SK-N-SH (cell line): ENCODE results near the gene MED12. TPM values are rescaled to one million over a fixed set of nuclear protein-coding genes. Genes with fewer than 3 reads are reported as not detected.

Experiments used
- CTCF ChIA-PET: fragments of 300-600, 350-600 bp; formaldehyde crosslinking; extraction: SDS; loops from one replicate; lab custom pipeline; 2021; lab: Yijun Ruan, JAX
- POLR2A ChIA-PET: fragments of 350-600 bp; sonication (Branson Sonifier 250); formaldehyde crosslinking; extraction: SDS; loops from one replicate; lab custom pipeline; 2020; ENCODE audit warnings: antibody characterized with exemption, inconsistent platforms; lab: Yijun Ruan, JAX
- DNase-seq: peaks from one replicate; pipeline ENCODE4 v3.0.0; 2012
- H2AFZ ChIP-seq: fragments of 200-600 bp; sonication (generic); 2 replicates; pipeline ENCODE4 v1.8.1; 2016; ENCODE audit warnings: antibody characterized with exemption, mild to moderate bottlenecking, low read depth
- H3F3A ChIP-seq: fragments of 200-600 bp; sonication (generic); replicated peaks from 2 replicates; pipeline ENCODE3; 2016; ENCODE audit warnings: antibody characterized with exemption, mild to moderate bottlenecking; ENCODE audit not compliant: insufficient read depth
- H3K27ac ChIP-seq, 2 experiments: fragments of 200-500 bp in 1 of 2; fragments of 200-600 bp in 1 of 2; sonication (Bioruptor generic) in 1 of 2; sonication (generic), shearing (Covaris generic) in 1 of 2; 2 replicates each; pipeline versions ENCODE4 v1.5.1 to v1.6.1; 2014 to 2016; ENCODE audit warnings: low read depth in 2 of 2, inconsistent platforms in 1 of 2, low read length in 1 of 2, mild to moderate bottlenecking in 1 of 2, mixed read lengths in 1 of 2
- H3K27me3 ChIP-seq: fragments of 200-600 bp; sonication (generic), shearing (Covaris generic); 2 replicates; pipeline ENCODE4 v1.6.1; 2016; ENCODE audit warnings: mixed run types; ENCODE audit not compliant: insufficient read depth
- H3K36me3 ChIP-seq, 2 experiments: fragments of 200-500 bp in 1 of 2; fragments of 200-600 bp in 1 of 2; sonication (Bioruptor generic) in 1 of 2; sonication (generic) in 1 of 2; replicated peaks in 1 of 2; 2 replicates each; pipeline versions ENCODE3 to v1.5.1; 2014 to 2016; ENCODE audit warnings: low read length in 1 of 2, mild to moderate bottlenecking in 1 of 2; ENCODE audit not compliant: insufficient read depth in 2 of 2, control insufficient read depth in 1 of 2
- H3K4me1 ChIP-seq, 2 experiments: fragments of 200-500 bp in 1 of 2; fragments of 200-600 bp in 1 of 2; sonication (Bioruptor generic) in 1 of 2; sonication (generic), shearing (Covaris generic) in 1 of 2; 2 replicates each; pipeline versions ENCODE4 v1.5.1 to v1.6.1; 2014 to 2016; ENCODE audit warnings: low read depth in 1 of 2, low read length in 1 of 2, mixed run types in 1 of 2; ENCODE audit not compliant: insufficient read depth in 2 of 2, control insufficient read depth in 1 of 2
- H3K4me2 ChIP-seq: fragments of 200-600 bp; sonication (generic), shearing (Covaris generic); 2 replicates; pipeline ENCODE4 v1.6.1; 2017; ENCODE audit warnings: mixed run types
- H3K4me3 ChIP-seq, 2 experiments: fragments of 200-500 bp in 1 of 2; fragments of 200-600 bp in 1 of 2; sonication (Bioruptor generic) in 1 of 2; sonication (generic), shearing (Covaris generic) in 1 of 2; 2 replicates each; pipeline versions ENCODE4 v1.5.1 to v1.8.1; 2014 to 2016; ENCODE audit warnings: low read depth in 2 of 2, inconsistent platforms in 1 of 2, low read length in 1 of 2, mild to moderate bottlenecking in 1 of 2, mixed read lengths in 1 of 2, moderate library complexity in 1 of 2
- H3K79me2 ChIP-seq: fragments of 200-600 bp; sonication (generic); 2 replicates; pipeline ENCODE4 v1.8.1; 2017; ENCODE audit warnings: mild to moderate bottlenecking; ENCODE audit not compliant: insufficient read depth
- H3K9ac ChIP-seq: fragments of 200-600 bp; sonication (generic); 2 replicates; pipeline ENCODE4 v1.6.1; 2017; ENCODE audit warnings: mixed run types
- H3K9me2 ChIP-seq: fragments of 200-600 bp; sonication (generic); 2 replicates; pipeline ENCODE4 v1.6.1; 2017; ENCODE audit warnings: mixed run types
- H3K9me3 ChIP-seq: fragments of 200-600 bp; sonication (generic); 2 replicates; pipeline ENCODE4 v1.6.1; 2017; ENCODE audit warnings: mixed run types, mild to moderate bottlenecking, moderate library complexity
- H4K20me1 ChIP-seq: fragments of 200-600 bp; sonication (generic); 2 replicates; pipeline ENCODE4 v1.6.1; 2017; ENCODE audit warnings: mild to moderate bottlenecking, mixed run types; ENCODE audit not compliant: insufficient read depth
- CHD2 ChIP-seq: fragments of 150-350 bp; IDR thresholded peaks from 2 replicates; pipeline ENCODE4 v1.6.1; 2018; ENCODE audit warnings: low read length; ENCODE audit not compliant: partially characterized antibody
- CTCF ChIP-seq: fragments of 200-600 bp; sonication (generic); IDR thresholded peaks from 2 replicates; pipeline ENCODE4 v1.6.1; 2017; ENCODE audit warnings: antibody characterized with exemption, mild to moderate bottlenecking, moderate library complexity
- ELF1 ChIP-seq: IDR thresholded peaks from 2 replicates; pipeline ENCODE4 v1.4.0; 2012
- FOSL2 ChIP-seq: IDR thresholded peaks from 2 replicates; pipeline ENCODE4 v1.4.0; 2012; ENCODE audit warnings: low read depth, mild to moderate bottlenecking, moderate library complexity, borderline replicate concordance
- MAX ChIP-seq: IDR thresholded peaks from 2 replicates; pipeline ENCODE4 v1.4.0; 2012; ENCODE audit warnings: low read depth
- MEF2A ChIP-seq: IDR thresholded peaks from 2 replicates; pipeline ENCODE4 v1.4.0; 2012; ENCODE audit warnings: low read depth, borderline replicate concordance
- MXI1 ChIP-seq: IDR thresholded peaks from 2 replicates; pipeline ENCODE4 v1.6.1; 2012; ENCODE audit warnings: mild to moderate bottlenecking, low read depth, low read length, improper control_type of control experiment
- NFIC ChIP-seq: IDR thresholded peaks from 2 replicates; pipeline ENCODE4 v1.4.0; 2012; ENCODE audit warnings: borderline replicate concordance
- PBX3 ChIP-seq: IDR thresholded peaks from 2 replicates; pipeline ENCODE4; 2012
- RAD21 ChIP-seq: IDR thresholded peaks from 2 replicates; pipeline ENCODE4 v1.6.1; 2012; ENCODE audit warnings: mild to moderate bottlenecking, low read length
- RCOR1 ChIP-seq: fragments of 150-350 bp; IDR thresholded peaks from 2 replicates; pipeline ENCODE4 v1.6.1; 2017; ENCODE audit warnings: antibody characterized with exemption, low read length
- RFX5 ChIP-seq: IDR thresholded peaks from 2 replicates; pipeline ENCODE4 v1.6.1; 2012; ENCODE audit warnings: mild to moderate bottlenecking, improper control_type of control experiment, low read length
- RXRA ChIP-seq: IDR thresholded peaks from 2 replicates; pipeline ENCODE4 v1.4.0; 2012; ENCODE audit warnings: low read depth, mild to moderate bottlenecking, borderline replicate concordance
- SIN3A ChIP-seq: IDR thresholded peaks from 2 replicates; pipeline ENCODE4 v1.6.1; 2012; ENCODE audit warnings: low read depth, mild to moderate bottlenecking, low read length, moderate library complexity, borderline replicate concordance
- SMC3 ChIP-seq: IDR thresholded peaks from 2 replicates; pipeline ENCODE4 v1.6.1; 2012; ENCODE audit warnings: low read depth, low read length, improper control_type of control experiment
- TAF1 ChIP-seq: IDR thresholded peaks from 2 replicates; pipeline ENCODE4 v1.6.1; 2012; ENCODE audit warnings: low read depth, mild to moderate bottlenecking, low read length, moderate library complexity, borderline replicate concordance
- TEAD4 ChIP-seq: IDR thresholded peaks from 2 replicates; pipeline ENCODE4 v1.4.0; 2012; ENCODE audit warnings: mild to moderate bottlenecking, borderline replicate concordance; ENCODE audit not compliant: insufficient read depth
- USF1 ChIP-seq: IDR thresholded peaks from 2 replicates; pipeline ENCODE4 v1.4.0; 2012; ENCODE audit warnings: low read depth, borderline replicate concordance
- USF2 ChIP-seq: fragments of 150-350 bp; IDR thresholded peaks from 2 replicates; pipeline ENCODE4 v1.6.1; 2017; ENCODE audit warnings: antibody characterized with exemption, low read length, low read depth, borderline replicate concordance
- WGBS: methylation state at CpG from one replicate; pipeline ENCODE4 v1.1.6; 2017; ENCODE audit warnings: low lambda C conversion rate; 5-methylcytosine and 5-hydroxymethylcytosine counted together
- polyA plus RNA-seq, 3 experiments: library from polyadenylated mRNA; depleted of rRNA; stranded (reverse); fragments of >200 nt; gene quantifications; 2 replicates each; pipeline ENCODE4 v1.2.3, GENCODE V29; 2012

The MED12 gene
- polyA plus RNA-seq, 1 of the 3 experiments (the other 2 are of a cell fraction), result 18.5 TPM

GRCh38 chrX:71184803-71185495 is 66.6 kb downstream of the MED12 start:
- Histone ChIP-seq H3K4me3 (no peak overlapping the region), H3K9me3 (no peaks in the 10 kb centered on the region)
- no peak for DNase-seq
- TF ChIP-seq SIN3A (no peak), PBX3 (no peak), USF2 (no peak), ELF1 (no peak), RFX5 (no peak), CHD2 (no peak), USF1 (no peak), FOSL2 (no peak), NFIC (no peak), MAX (no peak), TAF1 (no peak), TEAD4 (no peak), MEF2A (no peak), RCOR1 (no peak), CTCF (no peak), SMC3 (no peak), MXI1 (no peak), RAD21 (no peak), RXRA (no peak)
- TF ChIP-seq, all 33 proteins: peak for 0
- Histone ChIP-seq H3K36me3 (no peaks in the 10 kb centered on the region), H3K4me1 (peaks cover 0 to 8% of the 10 kb centered on the region in 2 experiments; a peak in 1 of 4 replicates), H4K20me1 (no peaks in the 10 kb centered on the region), H3F3A (peaks cover 6% of the 10 kb centered on the region), H3K79me2 (no peaks in the 10 kb centered on the region), H2AFZ (no peak overlapping the region), H3K27ac (no peak overlapping the region), H3K27me3 (no peaks in the 10 kb centered on the region; the same call in 1 of the 2 replicates), H3K4me2 (no peak overlapping the region), H3K9me2 (no peaks in the 10 kb centered on the region), H3K9ac (no peak overlapping the region)
- POLR2A ChIA-PET, result no interaction called here
- CTCF ChIA-PET, result interaction anchor here (0.6 to 1.5 kb wide), 2 partner anchors 10 to 396 kb away, joined by 3 to 4 read pairs; no protein-coding TSS in a partner anchor
- WGBS, result 40% methylated on average over 4 of the region's 4 CpGs
